Measurements from ENCODE around the gene HSPA1B.
"Not testable (repeated sequence)": the region's sequence is repeated elsewhere in the genome, so short reads cannot be mapped to it uniquely, and the experiment has no call there.

HSPA1B gene

GRCh38 chr6:31799781-31800180, 27.8 kb upstream of the HSPA1B start:
- DNase-seq, result no peak

- DNase-seq, result not testable (repeated sequence)
Observed at GRCh38 chr6:31801031-31801927, 26.3 kb upstream of the HSPA1B start.

DNA sequence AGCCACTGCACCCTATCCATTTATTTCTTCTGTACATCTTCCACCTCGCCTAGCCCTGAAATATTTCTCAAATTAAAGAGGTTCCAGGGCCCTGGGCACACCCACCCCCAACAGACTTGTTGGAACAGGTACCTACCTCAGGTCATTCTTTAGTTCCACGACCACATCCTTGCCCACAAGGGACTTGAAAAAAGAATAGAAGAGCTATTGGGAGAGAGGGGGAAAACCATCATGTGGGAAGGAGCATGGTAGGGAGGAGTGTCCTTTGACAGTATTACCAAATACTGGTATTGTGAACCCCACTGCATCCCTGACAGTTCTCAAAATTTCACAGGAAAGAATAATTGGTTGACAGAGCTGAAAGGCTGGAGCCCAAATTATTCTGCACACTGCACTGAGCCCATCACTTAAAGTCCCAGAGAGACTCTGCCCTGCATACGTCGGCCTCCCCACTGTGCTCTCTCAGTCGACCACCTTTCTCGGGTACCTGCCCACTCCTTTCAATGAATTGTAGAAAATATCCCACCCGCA, 21.5 kb upstream of the HSPA1B start:
- DNase-seq, result no peak

- DNase-seq, result peak; percentile 93 to 95
Observed at GRCh38 chr6:31806470-31807272, 20.9 kb upstream of the HSPA1B start, which contains the start of gene LSM2. Gene LSM2, minus strand, starts transcription at chr6:31806966. Its CDS starts 209 bp downstream, at chr6:31806757.

- DNase-seq, result not testable (repeated sequence)
Observed at GRCh38 chr6:31808599-31808998, 18.9 kb upstream of the HSPA1B start.

GRCh38 chr6:31811645-31812044, 15.9 kb upstream of the HSPA1B start:
- no peak for DNase-seq

GRCh38 chr6:31813465-31813849, 14.1 kb upstream of the HSPA1B start:
- DNase-seq, result no peak

DNA sequence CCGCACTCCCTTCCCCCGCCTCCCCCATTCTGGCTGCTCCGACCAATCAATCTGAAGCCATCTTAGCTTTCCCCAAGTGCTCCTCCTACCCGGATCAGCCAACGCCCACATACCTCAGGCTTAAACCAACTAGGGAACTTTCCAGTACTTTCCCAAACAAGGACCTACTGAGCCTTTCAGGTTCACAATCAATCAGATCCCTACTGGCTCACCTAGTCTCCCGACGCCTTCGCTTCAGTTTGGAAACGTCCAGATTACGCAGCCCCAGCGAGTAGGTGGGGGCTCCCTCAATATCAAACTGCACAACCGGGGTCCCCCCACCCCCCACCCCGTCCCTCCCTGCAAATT, 12.9 kb upstream of the HSPA1B start:
- peak; percentile 90 to 93 for DNase-seq

DNA sequence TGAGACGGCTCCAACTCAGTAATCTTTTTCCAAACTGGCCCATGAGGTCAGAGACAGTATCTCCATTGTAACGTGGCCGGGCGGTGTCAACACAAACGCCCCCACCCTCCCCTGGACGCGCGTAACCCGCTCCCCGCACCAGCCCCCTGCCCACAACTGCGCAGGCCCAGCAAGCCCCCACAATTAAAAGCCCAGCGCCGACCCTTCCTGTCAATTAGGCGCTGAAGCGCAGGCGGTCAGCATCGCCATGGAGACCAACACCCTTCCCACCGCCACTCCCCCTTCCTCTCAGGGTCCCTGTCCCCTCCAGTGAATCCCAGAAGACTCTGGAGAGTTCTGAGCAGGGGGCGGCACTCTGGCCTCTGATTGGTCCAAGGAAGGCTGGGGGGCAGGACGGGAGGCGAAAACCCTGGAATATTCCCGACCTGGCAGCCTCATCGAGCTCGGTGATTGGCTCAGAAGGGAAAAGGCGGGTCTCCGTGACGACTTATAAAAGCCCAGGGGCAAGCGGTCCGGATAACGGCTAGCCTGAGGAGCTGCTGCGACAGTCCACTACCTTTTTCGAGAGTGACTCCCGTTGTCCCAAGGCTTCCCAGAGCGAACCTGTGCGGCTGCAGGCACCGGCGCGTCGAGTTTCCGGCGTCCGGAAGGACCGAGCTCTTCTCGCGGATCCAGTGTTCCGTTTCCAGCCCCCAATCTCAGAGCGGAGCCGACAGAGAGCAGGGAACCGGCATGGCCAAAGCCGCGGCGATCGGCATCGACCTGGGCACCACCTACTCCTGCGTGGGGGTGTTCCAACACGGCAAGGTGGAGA, 12.3 kb upstream of the HSPA1B start, which contains the start of the genes HSPA1A and HSPA1L:
TSS of gene HSPA1A (plus strand) at position 519 of the 814 bp plus-strand sequence. CDS start at position 733, 214 bp downstream.
TSS of gene HSPA1L (minus strand) at position 259 of the 814 bp plus-strand sequence. CDS start 3,311 bp downstream, outside the sequence.
- peak; percentile 95 to 97 for DNase-seq

DNA sequence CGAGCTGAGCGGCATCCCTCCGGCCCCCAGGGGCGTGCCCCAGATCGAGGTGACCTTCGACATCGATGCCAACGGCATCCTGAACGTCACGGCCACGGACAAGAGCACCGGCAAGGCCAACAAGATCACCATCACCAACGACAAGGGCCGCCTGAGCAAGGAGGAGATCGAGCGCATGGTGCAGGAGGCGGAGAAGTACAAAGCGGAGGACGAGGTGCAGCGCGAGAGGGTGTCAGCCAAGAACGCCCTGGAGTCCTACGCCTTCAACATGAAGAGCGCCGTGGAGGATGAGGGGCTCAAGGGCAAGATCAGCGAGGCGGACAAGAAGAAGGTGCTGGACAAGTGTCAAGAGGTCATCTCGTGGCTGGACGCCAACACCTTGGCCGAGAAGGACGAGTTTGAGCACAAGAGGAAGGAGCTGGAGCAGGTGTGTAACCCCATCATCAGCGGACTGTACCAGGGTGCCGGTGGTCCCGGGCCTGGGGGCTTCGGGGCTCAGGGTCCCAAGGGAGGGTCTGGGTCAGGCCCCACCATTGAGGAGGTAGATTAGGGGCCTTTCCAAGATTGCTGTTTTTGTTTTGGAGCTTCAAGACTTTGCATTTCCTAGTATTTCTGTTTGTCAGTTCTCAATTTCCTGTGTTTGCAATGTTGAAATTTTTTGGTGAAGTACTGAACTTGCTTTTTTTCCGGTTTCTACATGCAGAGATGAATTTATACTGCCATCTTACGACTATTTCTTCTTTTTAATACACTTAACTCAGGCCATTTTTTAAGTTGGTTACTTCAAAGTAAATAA, 10.2 kb upstream of the HSPA1B start:
- DNase-seq, result not testable (repeated sequence)

GRCh38 chr6:31817929-31818511, 9.5 kb upstream of the HSPA1B start:
- DNase-seq, result not testable (repeated sequence)

GRCh38 chr6:31819871-31820299, 7.7 kb upstream of the HSPA1B start:
- no peak for DNase-seq

DNA sequence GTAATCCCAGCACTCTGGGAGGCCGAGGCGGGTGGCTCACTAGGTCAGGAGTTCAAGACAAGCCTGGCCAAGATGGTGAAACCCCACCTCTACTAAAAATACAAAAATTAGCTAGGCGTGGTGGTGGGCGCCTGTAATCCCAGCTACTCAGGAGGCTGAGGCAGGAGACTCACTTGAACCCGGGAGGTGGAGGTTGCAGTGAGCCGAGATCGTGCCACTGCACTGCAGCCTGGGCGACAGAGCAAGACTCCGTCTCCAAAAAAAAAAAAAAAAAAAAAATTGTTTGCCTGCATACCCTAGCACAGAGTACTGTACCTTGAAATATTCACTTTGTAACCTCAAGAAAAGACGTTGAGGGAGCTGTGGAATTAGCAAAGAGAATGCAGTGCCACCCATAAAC, 7.1 kb upstream of the HSPA1B start:
- DNase-seq, result not testable (repeated sequence)

DNA sequence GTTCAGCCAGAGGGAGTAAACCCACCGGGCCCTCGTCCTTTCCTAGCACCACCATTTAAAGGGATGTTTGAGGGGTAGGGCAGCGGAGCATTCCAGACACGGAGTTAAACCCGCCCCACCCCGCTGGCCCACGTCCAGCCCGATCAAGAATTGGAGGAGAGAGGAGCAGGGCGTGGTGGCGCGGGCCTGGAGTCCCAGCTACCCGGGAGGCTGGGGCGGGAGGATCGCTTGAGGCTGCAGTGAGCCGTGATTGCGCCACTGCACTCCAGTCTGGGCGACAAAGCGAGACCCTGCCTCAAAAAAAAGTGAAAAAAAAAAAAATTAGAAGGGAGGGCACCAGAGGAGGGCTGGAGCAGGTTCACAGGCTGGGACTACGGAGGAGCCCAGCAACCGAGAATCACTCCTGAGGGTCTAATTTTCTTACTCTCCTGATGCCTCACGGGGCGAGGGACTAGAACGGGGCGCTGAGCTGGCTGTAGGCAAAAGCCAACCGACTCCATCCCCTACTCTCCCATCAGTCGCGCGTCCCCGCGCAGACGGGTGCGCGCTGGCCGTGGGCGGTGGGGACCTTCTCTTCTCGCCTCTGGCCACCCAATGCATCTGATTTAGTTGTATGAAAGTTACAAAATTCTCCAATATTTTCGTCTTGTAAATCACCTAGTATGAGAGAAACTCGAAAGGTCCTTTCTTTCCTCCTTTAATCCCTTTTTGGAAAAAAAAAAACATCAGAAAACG, 6.1 kb upstream of the HSPA1B start:
- DNase-seq, result peak in 1 of 2 experiments; percentile 36

- peak in 1 of 2 experiments; percentile 23 for DNase-seq
Observed at GRCh38 chr6:31822036-31822821, 5.3 kb upstream of the HSPA1B start.

GRCh38 chr6:31823592-31824196, 3.8 kb upstream of the HSPA1B start:
- DNase-seq, result not testable (repeated sequence)

- no peak for DNase-seq
Observed at GRCh38 chr6:31825553-31825952, 2.0 kb upstream of the HSPA1B start.

GRCh38 chr6:31826793-31827285, 699 bp upstream of the HSPA1B start:
- no peak for DNase-seq
